Activated T-helper 2 cell treated with anti-CD3 and anti-CD28 coated beads, Interferon-gamma antibody, Interleukin-2, Interleukin-4, amounts not matched to agents 10 μg/mL and 5 μg/mL and 100 μg/mL, durations not matched to agents 14 hours and 24 hours and 36 hours (primary cell): Measurements from ENCODE around the gene TBK1. TPM values are rescaled to one million over a fixed set of nuclear protein-coding genes. Genes with fewer than 3 reads are reported as not detected.

ENCODE experiments used
- DNase-seq: peaks from one replicate; pipeline ENCODE4 v3.0.0; 2021; ENCODE audit warnings: low spot score
- H3K27ac Mint-ChIP-seq: one replicate; pipeline ENCODE4 v1.8.0; 2021; ENCODE audit warnings: mixed read lengths
- H3K27me3 Mint-ChIP-seq: one replicate; pipeline ENCODE4 v1.8.0; 2021; ENCODE audit warnings: low read depth, mixed read lengths
- H3K36me3 Mint-ChIP-seq: one replicate; pipeline ENCODE4 v1.8.0; 2021; ENCODE audit warnings: low read depth, mixed read lengths
- H3K4me1 Mint-ChIP-seq: one replicate; pipeline ENCODE4 v1.8.0; 2021; ENCODE audit warnings: low read depth, mixed read lengths
- H3K4me3 Mint-ChIP-seq: one replicate; pipeline ENCODE4 v1.8.0; 2021; ENCODE audit warnings: low read depth, mild to moderate bottlenecking, moderate library complexity, mixed read lengths
- H3K9me3 Mint-ChIP-seq: one replicate; pipeline ENCODE4 v1.8.0; 2021; ENCODE audit warnings: mixed read lengths
- intact Hi-C: fragments of 100-400 bp; cut with micrococcal nuclease; formaldehyde crosslinking; loops from one replicate; pipeline ENCODE4 v1.15.1; 2023
- total RNA-seq: library from RNA; stranded (reverse); gene quantifications from 2 replicates; pipeline ENCODE4 v1.2.3, GENCODE V29; 2022

TBK1 gene
- total RNA-seq, 1 donor from 2014 or later, result 35.3 TPM

- Mint-ChIP-seq H3K4me1 (peaks cover 50% of the 10 kb centered on the region), H3K27me3 (no peaks in the 10 kb centered on the region), H3K27ac (peak overlapping the region; percentile 90), H3K36me3 (peaks cover 53% of the 10 kb centered on the region), H3K4me3 (peak overlapping the region; percentile 37), H3K9me3 (no peaks in the 10 kb centered on the region)
- DNase-seq, result no peak
- intact Hi-C loops, result loop anchor here (1.0 to 5.0 kb wide), 3 partner anchors 34 to 302 kb away; partner anchors contain the start of gene GNS
Observed at GRCh38 chr12:64457032-64457431, 5.1 kb downstream of the TBK1 start.

GRCh38 chr12:64457466-64457865, 5.5 kb downstream of the TBK1 start:
- H3K27me3 Mint-ChIP-seq, result no peaks in the 10 kb centered on the region
- peaks cover 57% of the 10 kb centered on the region for H3K36me3 Mint-ChIP-seq
- DNase-seq, result no peak
- H3K4me1 Mint-ChIP-seq, result peaks cover 50% of the 10 kb centered on the region
- intact Hi-C loops, result loop anchor here (1.0 to 5.0 kb wide), 3 partner anchors 33 to 302 kb away; partner anchors contain the start of gene GNS
- peak overlapping the region; percentile 37 for H3K4me3 Mint-ChIP-seq
- peak overlapping the region; percentile 90 for H3K27ac Mint-ChIP-seq
- H3K9me3 Mint-ChIP-seq, result no peaks in the 10 kb centered on the region

- Mint-ChIP-seq H3K4me3 (peak overlapping the region; percentile 20), H3K27me3 (no peaks in the 10 kb centered on the region), H3K36me3 (peaks cover 58% of the 10 kb centered on the region), H3K27ac (peak overlapping the region; percentile 90), H3K4me1 (peaks cover 47% of the 10 kb centered on the region), H3K9me3 (no peaks in the 10 kb centered on the region)
- intact Hi-C loops, result loop anchor here (1.0 to 5.0 kb wide), 3 partner anchors 33 to 301 kb away; partner anchors contain the start of gene GNS
- DNase-seq, result no peak
Observed at GRCh38 chr12:64457923-64458322, 6.0 kb downstream of the TBK1 start.

- intact Hi-C loops, result loop anchor here (5.0 kb wide), 1 partner anchor 223 kb away; no protein-coding TSS in a partner anchor
- Mint-ChIP-seq H3K27ac (peak overlapping the region; percentile 77), H3K4me3 (peak overlapping the region; percentile 76), H3K4me1 (peaks cover 43% of the 10 kb centered on the region), H3K9me3 (no peaks in the 10 kb centered on the region), H3K27me3 (no peaks in the 10 kb centered on the region), H3K36me3 (peaks cover 65% of the 10 kb centered on the region)
- no peak for DNase-seq
Observed at GRCh38 chr12:64459394-64459891, 7.5 kb downstream of the TBK1 start.

- no peak for DNase-seq
- intact Hi-C loops, result no loop called here
- H3K9me3 Mint-ChIP-seq, result no peaks in the 10 kb centered on the region
- H3K36me3 Mint-ChIP-seq, result peaks cover 77% of the 10 kb centered on the region
- H3K4me1 Mint-ChIP-seq, result peaks cover 34% of the 10 kb centered on the region
- no peaks in the 10 kb centered on the region for H3K27me3 Mint-ChIP-seq
- H3K4me3 Mint-ChIP-seq, result no peak overlapping the region
- no peak overlapping the region for H3K27ac Mint-ChIP-seq
Observed at GRCh38 chr12:64461634-64462414, 9.9 kb downstream of the TBK1 start.

GRCh38 chr12:64466178-64466577, 14.3 kb downstream of the TBK1 start:
- Mint-ChIP-seq H3K27me3 (no peaks in the 10 kb centered on the region), H3K9me3 (no peaks in the 10 kb centered on the region), H3K36me3 (peaks cover 71% of the 10 kb centered on the region), H3K4me3 (no peak overlapping the region), H3K4me1 (peaks cover 5% of the 10 kb centered on the region), H3K27ac (no peak overlapping the region)
- DNase-seq, result no peak
- intact Hi-C loops, result no loop called here

- H3K27me3 Mint-ChIP-seq, result no peaks in the 10 kb centered on the region
- H3K9me3 Mint-ChIP-seq, result no peaks in the 10 kb centered on the region
- H3K4me3 Mint-ChIP-seq, result no peak overlapping the region
- intact Hi-C loops, result no loop called here
- no peak overlapping the region for H3K27ac Mint-ChIP-seq
- H3K4me1 Mint-ChIP-seq, result peaks cover 1% of the 10 kb centered on the region
- peaks cover 76% of the 10 kb centered on the region for H3K36me3 Mint-ChIP-seq
- DNase-seq, result no peak
Observed at GRCh38 chr12:64468966-64469365, 17.0 kb downstream of the TBK1 start.

- peaks cover 75% of the 10 kb centered on the region for H3K36me3 Mint-ChIP-seq
Observed at GRCh38 chr12:64469455-64470142, 17.7 kb downstream of the TBK1 start.

GRCh38 chr12:64470495-64470894, 18.6 kb downstream of the TBK1 start:
- H3K27me3 Mint-ChIP-seq, result no peaks in the 10 kb centered on the region
- intact Hi-C loops, result no loop called here
- DNase-seq, result no peak
- H3K4me1 Mint-ChIP-seq, result peaks cover 1% of the 10 kb centered on the region
- H3K36me3 Mint-ChIP-seq, result peaks cover 73% of the 10 kb centered on the region
- H3K4me3 Mint-ChIP-seq, result no peak overlapping the region
- peaks cover 4% of the 10 kb centered on the region for H3K9me3 Mint-ChIP-seq
- H3K27ac Mint-ChIP-seq, result no peak overlapping the region

More at GRCh38 chr12:64469455-64470142, 17.7 kb downstream of the TBK1 start:
- Mint-ChIP-seq H3K27ac (no peak overlapping the region), H3K27me3 (no peaks in the 10 kb centered on the region), H3K4me3 (no peak overlapping the region), H3K9me3 (no peaks in the 10 kb centered on the region), H3K4me1 (peaks cover 1% of the 10 kb centered on the region)
- intact Hi-C loops, result no loop called here
- DNase-seq, result no peak

- Mint-ChIP-seq H3K36me3 (peaks cover 80% of the 10 kb centered on the region), H3K4me3 (no peak overlapping the region)
- intact Hi-C loops, result no loop called here
Observed at GRCh38 chr12:64473176-64473575, 21.3 kb downstream of the TBK1 start.

GRCh38 chr12:64475518-64475917, 23.6 kb downstream of the TBK1 start:
- intact Hi-C loops, result no loop called here
- Mint-ChIP-seq H3K9me3 (peaks cover 18% of the 10 kb centered on the region), H3K4me1 (no peaks in the 10 kb centered on the region), H3K4me3 (no peak overlapping the region), H3K27me3 (no peaks in the 10 kb centered on the region), H3K36me3 (peaks cover 71% of the 10 kb centered on the region), H3K27ac (no peak overlapping the region)
- no peak for DNase-seq

More at GRCh38 chr12:64473176-64473575, 21.3 kb downstream of the TBK1 start:
- H3K4me1 Mint-ChIP-seq, result no peaks in the 10 kb centered on the region
- H3K27me3 Mint-ChIP-seq, result no peaks in the 10 kb centered on the region
- no peak for DNase-seq
- no peak overlapping the region for H3K27ac Mint-ChIP-seq
- H3K9me3 Mint-ChIP-seq, result peaks cover 18% of the 10 kb centered on the region

GRCh38 chr12:64476844-64477243, 24.9 kb downstream of the TBK1 start:
- intact Hi-C loops, result no loop called here

GRCh38 chr12:64478661-64479060, 26.7 kb downstream of the TBK1 start:
- Mint-ChIP-seq H3K36me3 (peaks cover 55% of the 10 kb centered on the region), H3K9me3 (peaks cover 18% of the 10 kb centered on the region), H3K27ac (no peak overlapping the region), H3K4me1 (no peaks in the 10 kb centered on the region), H3K4me3 (no peak overlapping the region), H3K27me3 (no peaks in the 10 kb centered on the region)
- intact Hi-C loops, result no loop called here
- no peak for DNase-seq

More at GRCh38 chr12:64476844-64477243, 24.9 kb downstream of the TBK1 start:
- Mint-ChIP-seq H3K4me3 (no peak overlapping the region), H3K4me1 (no peaks in the 10 kb centered on the region), H3K27me3 (no peaks in the 10 kb centered on the region), H3K9me3 (peaks cover 18% of the 10 kb centered on the region), H3K36me3 (peaks cover 63% of the 10 kb centered on the region), H3K27ac (no peak overlapping the region)
- no peak for DNase-seq
